Caco-2 (cell line): ENCODE results near the gene MAGEB3. TPM values are rescaled to one million over a fixed set of nuclear protein-coding genes. Genes with fewer than 3 reads are reported as not detected.

Experiments
- BruUV-seq: library from RNA; stranded (reverse); fragments of 400-500 nt; replicated peaks from 2 replicates; lab custom pipeline; 2021; lab: Mats Ljungman, UMichigan
- CTCF ChIA-PET: fragments of 300-600 bp; sonication (Branson Sonifier 250); formaldehyde crosslinking; loops from one replicate; lab custom pipeline; 2022; ENCODE audit warnings: antibody characterized with exemption; lab: Charles Lee
- POLR2A ChIA-PET: fragments of 300-600 bp; sonication (Branson Sonifier 250); formaldehyde crosslinking; loops from one replicate; lab custom pipeline; 2022; ENCODE audit warnings: antibody characterized with exemption; lab: Charles Lee
- DNase-seq, 2 experiments: peaks; one replicate each; pipeline versions ENCODE4 v3.0.0 to v3.0.0-alpha.2; 2020 to 2022
- H3K27me3 ChIP-seq: replicated peaks from 2 replicates; pipeline ENCODE4 v1.6.0; 2011; ENCODE audit warnings: low read length; ENCODE audit not compliant: control insufficient read depth, insufficient read depth
- H3K36me3 ChIP-seq: 2 replicates; pipeline ENCODE4 v1.5.1; 2011; ENCODE audit warnings: low read length; ENCODE audit not compliant: control insufficient read depth, insufficient read depth
- H3K4me1 ChIP-seq: fragments of 250-450 bp; sonication (Bioruptor Pico); 2 replicates; pipeline ENCODE4 v1.5.1; 2020; ENCODE audit warnings: mild to moderate bottlenecking
- H3K4me3 ChIP-seq: 2 replicates; pipeline ENCODE4 v1.5.1; 2011; ENCODE audit warnings: low read depth, mild to moderate bottlenecking, control low read depth, low read length
- H3K9me3 ChIP-seq: fragments of 250-450 bp; sonication (Bioruptor Pico); 2 replicates; pipeline ENCODE4 v1.5.1; 2020; ENCODE audit warnings: mild to moderate bottlenecking, moderate library complexity
- H3K27ac Mint-ChIP-seq: one replicate; pipeline ENCODE4 v1.8.0; 2022; ENCODE audit warnings: mixed read lengths; ENCODE audit not compliant: unreplicated experiment
- H3K27me3 Mint-ChIP-seq: one replicate; pipeline ENCODE4 v1.8.0; 2022; ENCODE audit warnings: mixed read lengths; ENCODE audit not compliant: insufficient read depth, unreplicated experiment
- H3K36me3 Mint-ChIP-seq: one replicate; pipeline ENCODE4 v1.8.0; 2022; ENCODE audit warnings: mild to moderate bottlenecking, mixed read lengths; ENCODE audit not compliant: insufficient read depth, unreplicated experiment
- H3K4me1 Mint-ChIP-seq: one replicate; pipeline ENCODE4 v1.8.0; 2022; ENCODE audit warnings: low read depth, mixed read lengths; ENCODE audit not compliant: unreplicated experiment
- H3K4me3 Mint-ChIP-seq: one replicate; pipeline ENCODE4 v1.8.0; 2022; ENCODE audit warnings: mild to moderate bottlenecking, moderate library complexity, mixed read lengths; ENCODE audit not compliant: unreplicated experiment
- H3K9me3 Mint-ChIP-seq: one replicate; pipeline ENCODE4 v1.8.0; 2022; ENCODE audit warnings: mixed read lengths; ENCODE audit not compliant: unreplicated experiment
- intact Hi-C: fragments of 100-400 bp; cut with micrococcal nuclease; formaldehyde crosslinking; loops from one replicate; pipeline ENCODE4 v1.10.0; 2022; ENCODE audit not compliant: unreplicated experiment
- total RNA-seq: library from RNA; stranded (reverse); gene quantifications from 2 replicates; pipeline ENCODE4 v1.2.3, GENCODE V29; 2022
- TF ChIP-seq, protein P1 (sequence below), 2 experiments: fragments of 200-600 bp in 1 of 2; IDR thresholded peaks; 1 replicate in 1 of 2; 2 replicates in 1 of 2; pipeline versions ENCODE4 v1.5.1 to v1.8.0; 2011 to 2022; ENCODE audit warnings: antibody characterized with exemption in 1 of 2, control low read depth in 1 of 2, inconsistent platforms in 1 of 2, low read depth in 1 of 2, low read length in 1 of 2, mild to moderate bottlenecking in 1 of 2, moderate library complexity in 1 of 2; ENCODE audit not compliant: insufficient read depth in 1 of 2, severe bottlenecking in 1 of 2, unreplicated experiment in 1 of 2

MAGEB3 gene
- total RNA-seq, 1 experiment from 2014 or later: not detected

DNA sequence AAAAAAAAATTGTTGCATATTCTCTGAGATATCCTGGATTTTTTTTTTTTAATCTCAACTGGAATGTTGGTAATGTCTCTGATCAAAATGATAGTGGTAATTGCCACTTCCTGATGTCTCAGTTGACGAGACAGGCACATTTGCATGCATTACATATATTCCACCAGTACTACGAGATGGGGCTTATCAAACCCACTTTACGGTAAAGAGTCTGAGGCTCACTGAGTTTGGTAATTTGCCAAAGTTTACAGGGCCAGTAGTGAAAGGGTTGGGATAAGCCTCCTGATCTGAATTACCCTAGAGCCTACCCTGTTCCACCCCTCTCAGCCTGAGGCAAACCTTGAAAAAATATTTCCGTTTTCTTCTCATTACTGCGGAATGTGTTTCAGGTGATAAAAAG is 9.8 kb upstream of the MAGEB3 start:
- Mint-ChIP-seq H3K36me3 (no peaks in the 10 kb centered on the region), H3K27me3 (no peaks in the 10 kb centered on the region), H3K4me3 (no peak overlapping the region), H3K4me1 (no peaks in the 10 kb centered on the region), H3K9me3 (no peaks in the 10 kb centered on the region), H3K27ac (no peak overlapping the region)
- Histone ChIP-seq H3K9me3 (no peaks in the 10 kb centered on the region), H3K4me1 (no peaks in the 10 kb centered on the region), H3K36me3 (no peaks in the 10 kb centered on the region), H3K27me3 (no peaks in the 10 kb centered on the region), H3K4me3 (no peak overlapping the region)
- intact Hi-C loops: no loop called here
- ChIA-PET CTCF (no interaction called here), POLR2A (no interaction called here)
- DNase-seq: no peak
- TF ChIP-seq, protein P1, sequence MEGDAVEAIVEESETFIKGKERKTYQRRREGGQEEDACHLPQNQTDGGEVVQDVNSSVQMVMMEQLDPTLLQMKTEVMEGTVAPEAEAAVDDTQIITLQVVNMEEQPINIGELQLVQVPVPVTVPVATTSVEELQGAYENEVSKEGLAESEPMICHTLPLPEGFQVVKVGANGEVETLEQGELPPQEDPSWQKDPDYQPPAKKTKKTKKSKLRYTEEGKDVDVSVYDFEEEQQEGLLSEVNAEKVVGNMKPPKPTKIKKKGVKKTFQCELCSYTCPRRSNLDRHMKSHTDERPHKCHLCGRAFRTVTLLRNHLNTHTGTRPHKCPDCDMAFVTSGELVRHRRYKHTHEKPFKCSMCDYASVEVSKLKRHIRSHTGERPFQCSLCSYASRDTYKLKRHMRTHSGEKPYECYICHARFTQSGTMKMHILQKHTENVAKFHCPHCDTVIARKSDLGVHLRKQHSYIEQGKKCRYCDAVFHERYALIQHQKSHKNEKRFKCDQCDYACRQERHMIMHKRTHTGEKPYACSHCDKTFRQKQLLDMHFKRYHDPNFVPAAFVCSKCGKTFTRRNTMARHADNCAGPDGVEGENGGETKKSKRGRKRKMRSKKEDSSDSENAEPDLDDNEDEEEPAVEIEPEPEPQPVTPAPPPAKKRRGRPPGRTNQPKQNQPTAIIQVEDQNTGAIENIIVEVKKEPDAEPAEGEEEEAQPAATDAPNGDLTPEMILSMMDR (IDR thresholded peaks at IDR 0.05; ENCODE audit: insufficient read depth in 1 of 2, low read depth in 1 of 2, low read length in 1 of 2, severe bottlenecking in 1 of 2, unreplicated experiment in 1 of 2): no peak
- no TSS peak for BruUV-seq

DNA sequence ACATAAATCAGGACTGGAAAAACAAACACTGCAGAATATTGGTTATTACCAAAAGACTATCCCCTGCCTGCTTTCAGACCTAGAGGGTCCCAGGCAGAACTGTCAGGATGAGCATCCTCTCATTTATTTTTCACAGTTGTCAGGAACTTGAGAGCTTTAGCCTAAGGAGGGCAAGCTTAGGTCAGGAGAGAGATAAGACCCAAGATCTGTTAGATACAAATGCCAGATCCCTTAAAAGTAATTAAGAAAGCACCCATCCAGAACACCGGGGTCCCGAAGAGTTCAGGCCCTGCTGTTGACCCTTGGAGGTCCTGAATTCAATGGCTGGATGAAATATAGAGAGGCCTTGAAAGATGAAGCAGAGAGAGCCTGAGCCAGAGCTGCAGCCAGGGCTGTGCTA is 5.9 kb upstream of the MAGEB3 start:
- intact Hi-C loops: no loop called here
- Mint-ChIP-seq H3K9me3 (no peaks in the 10 kb centered on the region), H3K4me1 (no peaks in the 10 kb centered on the region), H3K36me3 (no peaks in the 10 kb centered on the region), H3K27me3 (no peaks in the 10 kb centered on the region), H3K4me3 (no peak overlapping the region), H3K27ac (no peak overlapping the region)
- DNase-seq: no peak
- no peaks in the 10 kb centered on the region for H3K27me3 ChIP-seq
- BruUV-seq: no TSS peak
- ChIA-PET POLR2A (no interaction called here), CTCF (no interaction called here)
- H3K4me1 ChIP-seq: no peaks in the 10 kb centered on the region
- no peak overlapping the region for H3K4me3 ChIP-seq
- TF ChIP-seq, protein P1 (IDR thresholded peaks at IDR 0.05; ENCODE audit: insufficient read depth in 1 of 2, low read depth in 1 of 2, low read length in 1 of 2, severe bottlenecking in 1 of 2, unreplicated experiment in 1 of 2): no peak
- H3K9me3 ChIP-seq: no peaks in the 10 kb centered on the region
- H3K36me3 ChIP-seq: no peaks in the 10 kb centered on the region

DNA sequence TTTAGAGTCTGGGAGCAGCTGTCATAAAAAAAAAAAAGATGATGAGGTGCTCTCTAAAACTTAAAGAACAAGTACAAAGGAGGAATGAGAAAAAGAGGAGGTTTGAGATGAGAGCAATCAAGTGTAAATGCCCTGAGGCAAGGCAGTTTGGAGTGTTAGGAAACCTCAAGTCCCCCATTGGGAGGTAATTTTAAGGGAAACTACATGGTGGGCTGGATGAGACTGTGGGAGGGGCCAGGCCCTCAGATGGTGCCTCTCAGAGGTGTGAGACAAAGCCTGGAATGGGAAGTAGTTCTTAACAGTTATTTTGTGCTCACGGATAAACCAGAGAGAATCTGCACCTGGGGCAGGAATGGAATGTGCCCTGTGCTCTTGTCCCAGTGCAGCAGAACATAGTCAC is 1.9 kb upstream of the MAGEB3 start:
- no TSS peak for BruUV-seq
- Mint-ChIP-seq H3K27me3 (no peaks in the 10 kb centered on the region), H3K36me3 (no peaks in the 10 kb centered on the region), H3K4me3 (no peak overlapping the region), H3K4me1 (no peaks in the 10 kb centered on the region), H3K27ac (no peak overlapping the region), H3K9me3 (no peaks in the 10 kb centered on the region)
- CTCF ChIA-PET: no interaction called here
- TF ChIP-seq, protein P1 (IDR thresholded peaks at IDR 0.05; ENCODE audit: insufficient read depth in 1 of 2, low read depth in 1 of 2, low read length in 1 of 2, severe bottlenecking in 1 of 2, unreplicated experiment in 1 of 2): no peak
- DNase-seq: no peak
- Histone ChIP-seq H3K27me3 (no peaks in the 10 kb centered on the region), H3K9me3 (no peaks in the 10 kb centered on the region), H3K4me1 (no peaks in the 10 kb centered on the region), H3K36me3 (no peaks in the 10 kb centered on the region), H3K4me3 (no peak overlapping the region)
- intact Hi-C loops: no loop called here
- POLR2A ChIA-PET: no interaction called here
